ENCODE results near the gene NPTX2. TPM values are rescaled to one million over a fixed set of nuclear protein-coding genes. Genes with fewer than 3 reads are reported as not detected.

Gene NPTX2
- total RNA-seq, 1 donor from 2014 or later: 81.2 TPM

DNA sequence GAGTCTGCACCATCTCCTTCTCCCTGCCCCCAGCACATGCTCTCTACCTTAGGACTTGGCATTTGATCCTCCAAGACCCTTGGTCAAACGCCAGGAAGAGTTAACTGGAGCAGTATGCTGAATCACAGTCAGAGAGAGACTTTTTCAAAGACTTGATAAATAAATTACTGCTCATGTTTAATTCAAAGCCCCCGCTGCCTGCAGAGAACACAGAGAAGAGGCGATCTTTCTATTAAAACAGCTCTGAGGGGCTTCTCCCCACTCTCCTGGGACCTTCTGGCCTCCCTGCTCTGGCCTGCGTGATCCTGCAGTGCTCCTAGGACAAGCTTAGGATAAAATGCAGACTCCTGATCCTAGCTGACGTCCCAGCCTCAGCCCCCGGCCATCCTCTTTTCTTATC, 47.8 kb downstream of the NPTX2 start:
- Mint-ChIP-seq H3K27ac (ENCODE audit: unreplicated experiment) (no peak overlapping the region), H3K4me1 (ENCODE audit: low read depth, unreplicated experiment) (peaks cover 12% of the 10 kb centered on the region), H3K9me3 (ENCODE audit: unreplicated experiment) (peaks cover 12% of the 10 kb centered on the region), H3K4me3 (ENCODE audit: unreplicated experiment) (no peak overlapping the region), H3K36me3 (ENCODE audit: unreplicated experiment) (peaks cover 12% of the 10 kb centered on the region), H3K27me3 (ENCODE audit: unreplicated experiment) (peaks cover 10% of the 10 kb centered on the region)
- no peak for DNase-seq
- TF ChIP-seq, protein P1, sequence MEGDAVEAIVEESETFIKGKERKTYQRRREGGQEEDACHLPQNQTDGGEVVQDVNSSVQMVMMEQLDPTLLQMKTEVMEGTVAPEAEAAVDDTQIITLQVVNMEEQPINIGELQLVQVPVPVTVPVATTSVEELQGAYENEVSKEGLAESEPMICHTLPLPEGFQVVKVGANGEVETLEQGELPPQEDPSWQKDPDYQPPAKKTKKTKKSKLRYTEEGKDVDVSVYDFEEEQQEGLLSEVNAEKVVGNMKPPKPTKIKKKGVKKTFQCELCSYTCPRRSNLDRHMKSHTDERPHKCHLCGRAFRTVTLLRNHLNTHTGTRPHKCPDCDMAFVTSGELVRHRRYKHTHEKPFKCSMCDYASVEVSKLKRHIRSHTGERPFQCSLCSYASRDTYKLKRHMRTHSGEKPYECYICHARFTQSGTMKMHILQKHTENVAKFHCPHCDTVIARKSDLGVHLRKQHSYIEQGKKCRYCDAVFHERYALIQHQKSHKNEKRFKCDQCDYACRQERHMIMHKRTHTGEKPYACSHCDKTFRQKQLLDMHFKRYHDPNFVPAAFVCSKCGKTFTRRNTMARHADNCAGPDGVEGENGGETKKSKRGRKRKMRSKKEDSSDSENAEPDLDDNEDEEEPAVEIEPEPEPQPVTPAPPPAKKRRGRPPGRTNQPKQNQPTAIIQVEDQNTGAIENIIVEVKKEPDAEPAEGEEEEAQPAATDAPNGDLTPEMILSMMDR (IDR thresholded peaks at IDR 0.05; ENCODE audit: partially characterized antibody, unreplicated experiment): no peak

DNA sequence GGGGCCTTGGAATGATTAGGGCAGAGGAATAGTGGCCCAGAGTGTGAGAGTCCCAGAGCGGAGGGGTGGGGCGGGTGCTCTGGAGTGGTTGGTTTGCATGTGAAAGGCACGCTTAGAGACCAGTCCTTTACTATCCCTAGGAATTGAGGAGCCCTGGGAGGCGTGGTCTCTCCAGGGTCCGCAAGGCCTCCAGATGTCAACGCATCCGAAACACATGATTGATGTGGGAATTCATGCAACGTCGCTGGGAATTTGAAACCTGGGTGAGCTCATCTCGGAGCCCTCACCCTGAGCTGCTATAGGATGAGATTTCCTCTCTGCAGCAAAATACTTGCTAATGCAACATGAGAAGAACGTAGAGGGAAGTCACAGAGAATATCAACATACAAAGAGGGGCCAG, 51.2 kb downstream of the NPTX2 start:
- peaks cover 16% of the 10 kb centered on the region for H3K9me3 Mint-ChIP-seq (ENCODE audit: unreplicated experiment)

DNA sequence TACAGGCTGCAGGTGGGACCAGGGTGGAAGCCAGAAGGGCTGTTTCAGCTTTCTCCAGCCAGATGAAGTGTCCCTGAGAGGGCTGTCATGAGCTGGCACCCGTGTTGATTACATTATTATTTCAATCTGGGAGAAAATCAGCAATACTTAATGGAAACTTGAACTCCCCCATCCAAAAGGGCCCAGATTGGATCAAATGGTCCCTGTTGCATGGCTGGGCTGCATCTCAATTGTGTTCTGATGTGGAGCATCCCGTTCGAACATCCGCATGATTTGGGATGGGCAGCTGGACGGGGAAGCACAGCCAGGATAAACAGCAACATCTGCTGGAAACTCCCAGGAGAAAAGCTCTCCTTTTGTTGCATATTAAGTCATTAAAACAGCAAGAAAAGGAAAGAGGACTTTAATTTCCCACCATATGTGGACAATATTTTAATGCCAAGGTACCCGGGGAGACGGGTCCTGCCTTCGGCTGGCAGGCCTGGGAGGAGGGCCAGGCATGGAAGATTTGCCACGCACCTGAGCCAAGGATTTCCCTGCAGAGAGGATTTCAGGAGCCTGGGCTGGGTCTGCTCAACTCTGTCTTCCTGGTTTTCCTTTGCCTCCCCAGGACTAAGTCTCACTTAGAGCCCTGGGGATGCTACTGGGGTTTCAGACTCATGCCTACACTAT, 52.4 kb downstream of the NPTX2 start:
- peak overlapping the region; percentile 66 for H3K27ac Mint-ChIP-seq (ENCODE audit: unreplicated experiment)
- H3K9me3 Mint-ChIP-seq (ENCODE audit: unreplicated experiment): peaks cover 16% of the 10 kb centered on the region
- peaks cover 13% of the 10 kb centered on the region for H3K27me3 Mint-ChIP-seq (ENCODE audit: unreplicated experiment)
- TF ChIP-seq, protein P1 (IDR thresholded peaks at IDR 0.05; ENCODE audit: partially characterized antibody, unreplicated experiment): no peak
- peaks cover 5% of the 10 kb centered on the region for H3K36me3 Mint-ChIP-seq (ENCODE audit: unreplicated experiment)
- H3K4me3 Mint-ChIP-seq (ENCODE audit: unreplicated experiment): no peak overlapping the region
- DNase-seq: no peak
- H3K4me1 Mint-ChIP-seq (ENCODE audit: low read depth, unreplicated experiment): peaks cover 13% of the 10 kb centered on the region

More for the DNA sequence above, 51.2 kb downstream of the NPTX2 start:
- peak; percentile 57 for DNase-seq
- peaks cover 13% of the 10 kb centered on the region for H3K27me3 Mint-ChIP-seq (ENCODE audit: unreplicated experiment)
- peak overlapping the region; percentile 72 for H3K27ac Mint-ChIP-seq (ENCODE audit: unreplicated experiment)
- TF ChIP-seq, protein P1 (IDR thresholded peaks at IDR 0.05; ENCODE audit: partially characterized antibody, unreplicated experiment): no peak
- H3K4me1 Mint-ChIP-seq (ENCODE audit: low read depth, unreplicated experiment): peaks cover 13% of the 10 kb centered on the region
- H3K36me3 Mint-ChIP-seq (ENCODE audit: unreplicated experiment): peaks cover 13% of the 10 kb centered on the region
- H3K4me3 Mint-ChIP-seq (ENCODE audit: unreplicated experiment): peak overlapping the region; percentile 42

- Mint-ChIP-seq H3K4me1 (ENCODE audit: low read depth, unreplicated experiment) (peaks cover 11% of the 10 kb centered on the region), H3K9me3 (ENCODE audit: unreplicated experiment) (peaks cover 14% of the 10 kb centered on the region), H3K36me3 (ENCODE audit: unreplicated experiment) (peaks cover 5% of the 10 kb centered on the region), H3K27me3 (ENCODE audit: unreplicated experiment) (peaks cover 11% of the 10 kb centered on the region), H3K4me3 (ENCODE audit: unreplicated experiment) (no peak overlapping the region), H3K27ac (ENCODE audit: unreplicated experiment) (no peak overlapping the region)
- DNase-seq: no peak
- TF ChIP-seq, protein P1 (IDR thresholded peaks at IDR 0.05; ENCODE audit: partially characterized antibody, unreplicated experiment): no peak
These were observed 53.1 kb downstream of the NPTX2 start for GRCh38 chr7:98670186-98670585.

- Mint-ChIP-seq H3K36me3 (ENCODE audit: unreplicated experiment) (peaks cover 5% of the 10 kb centered on the region), H3K27me3 (ENCODE audit: unreplicated experiment) (peaks cover 4% of the 10 kb centered on the region), H3K27ac (ENCODE audit: unreplicated experiment) (no peak overlapping the region), H3K9me3 (ENCODE audit: unreplicated experiment) (peaks cover 14% of the 10 kb centered on the region), H3K4me3 (ENCODE audit: unreplicated experiment) (no peak overlapping the region), H3K4me1 (ENCODE audit: low read depth, unreplicated experiment) (peaks cover 11% of the 10 kb centered on the region)
- no peak for DNase-seq
- TF ChIP-seq, protein P1 (IDR thresholded peaks at IDR 0.05; ENCODE audit: partially characterized antibody, unreplicated experiment): no peak
These were observed 54.7 kb downstream of the NPTX2 start for GRCh38 chr7:98671733-98672331.
